Midbrain (tissue), 1 donor: ENCODE data around the gene CENPE.
"Not testable (repeated sequence)": the region's sequence is repeated elsewhere in the genome, so short reads cannot be mapped to it uniquely, and the experiment has no call there.

ENCODE experiments used
- DNase-seq: peaks from one replicate; lab custom pipeline; 2025; lab: John Stamatoyannopoulos, UW

Gene CENPE, protein sequence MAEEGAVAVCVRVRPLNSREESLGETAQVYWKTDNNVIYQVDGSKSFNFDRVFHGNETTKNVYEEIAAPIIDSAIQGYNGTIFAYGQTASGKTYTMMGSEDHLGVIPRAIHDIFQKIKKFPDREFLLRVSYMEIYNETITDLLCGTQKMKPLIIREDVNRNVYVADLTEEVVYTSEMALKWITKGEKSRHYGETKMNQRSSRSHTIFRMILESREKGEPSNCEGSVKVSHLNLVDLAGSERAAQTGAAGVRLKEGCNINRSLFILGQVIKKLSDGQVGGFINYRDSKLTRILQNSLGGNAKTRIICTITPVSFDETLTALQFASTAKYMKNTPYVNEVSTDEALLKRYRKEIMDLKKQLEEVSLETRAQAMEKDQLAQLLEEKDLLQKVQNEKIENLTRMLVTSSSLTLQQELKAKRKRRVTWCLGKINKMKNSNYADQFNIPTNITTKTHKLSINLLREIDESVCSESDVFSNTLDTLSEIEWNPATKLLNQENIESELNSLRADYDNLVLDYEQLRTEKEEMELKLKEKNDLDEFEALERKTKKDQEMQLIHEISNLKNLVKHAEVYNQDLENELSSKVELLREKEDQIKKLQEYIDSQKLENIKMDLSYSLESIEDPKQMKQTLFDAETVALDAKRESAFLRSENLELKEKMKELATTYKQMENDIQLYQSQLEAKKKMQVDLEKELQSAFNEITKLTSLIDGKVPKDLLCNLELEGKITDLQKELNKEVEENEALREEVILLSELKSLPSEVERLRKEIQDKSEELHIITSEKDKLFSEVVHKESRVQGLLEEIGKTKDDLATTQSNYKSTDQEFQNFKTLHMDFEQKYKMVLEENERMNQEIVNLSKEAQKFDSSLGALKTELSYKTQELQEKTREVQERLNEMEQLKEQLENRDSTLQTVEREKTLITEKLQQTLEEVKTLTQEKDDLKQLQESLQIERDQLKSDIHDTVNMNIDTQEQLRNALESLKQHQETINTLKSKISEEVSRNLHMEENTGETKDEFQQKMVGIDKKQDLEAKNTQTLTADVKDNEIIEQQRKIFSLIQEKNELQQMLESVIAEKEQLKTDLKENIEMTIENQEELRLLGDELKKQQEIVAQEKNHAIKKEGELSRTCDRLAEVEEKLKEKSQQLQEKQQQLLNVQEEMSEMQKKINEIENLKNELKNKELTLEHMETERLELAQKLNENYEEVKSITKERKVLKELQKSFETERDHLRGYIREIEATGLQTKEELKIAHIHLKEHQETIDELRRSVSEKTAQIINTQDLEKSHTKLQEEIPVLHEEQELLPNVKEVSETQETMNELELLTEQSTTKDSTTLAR (N-terminal part only)

DNA sequence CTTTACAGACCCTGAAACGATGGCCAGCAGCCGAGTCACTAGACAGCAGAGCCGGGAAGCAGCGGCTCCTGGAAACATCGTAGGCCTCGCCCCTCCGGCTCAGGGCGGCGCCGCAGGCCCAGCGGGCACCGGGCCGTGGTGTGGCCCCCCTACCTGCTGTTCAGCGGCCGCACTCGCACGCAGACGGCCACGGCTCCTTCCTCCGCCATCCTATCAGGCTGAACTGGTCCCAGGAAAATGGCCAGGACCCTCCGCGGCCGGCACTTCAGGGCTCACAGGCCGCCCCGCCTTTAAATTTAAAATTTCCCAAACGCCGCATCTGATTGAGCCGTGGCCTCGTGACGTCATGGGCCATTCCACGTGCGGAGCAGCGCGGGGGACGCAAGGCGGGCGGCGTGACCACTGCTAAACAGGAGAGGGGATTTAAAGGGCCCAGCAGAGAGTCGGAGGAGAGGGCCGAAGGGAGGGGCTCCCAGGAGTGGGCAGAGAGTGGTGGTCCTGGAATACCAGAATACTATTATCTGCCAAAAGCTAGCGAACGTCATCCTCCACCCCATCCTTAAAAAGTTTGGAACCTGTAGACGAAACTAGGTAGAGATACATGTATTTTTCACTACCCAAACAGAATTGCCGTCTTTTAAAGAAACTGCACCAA lies at the start of gene CENPE:
Gene CENPE (minus strand): TSS at position 233 of the 655 bp plus-strand sequence. CDS start 24 bp downstream, at position 209.
- peak; percentile 83 for DNase-seq

DNA sequence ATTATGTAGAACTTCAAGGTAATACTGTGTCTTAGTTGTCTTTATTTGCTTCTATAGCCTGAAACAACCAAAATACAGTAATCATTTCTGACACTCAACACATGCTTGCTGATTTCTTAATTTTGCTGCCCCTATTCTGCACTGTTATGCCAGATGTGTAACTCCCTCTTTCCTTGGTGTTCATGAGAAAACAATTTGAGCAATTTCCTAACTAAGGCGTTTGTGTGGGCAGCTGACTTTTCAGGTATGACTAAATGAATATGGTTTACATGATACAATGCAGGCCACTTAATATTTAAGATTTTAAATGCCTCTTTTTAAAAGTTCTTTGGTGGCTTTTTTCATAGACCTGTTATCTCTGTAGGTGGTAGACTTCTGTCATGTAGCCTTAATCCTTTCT lies 46.1 kb upstream of the CENPE start:
- DNase-seq = no peak

DNA sequence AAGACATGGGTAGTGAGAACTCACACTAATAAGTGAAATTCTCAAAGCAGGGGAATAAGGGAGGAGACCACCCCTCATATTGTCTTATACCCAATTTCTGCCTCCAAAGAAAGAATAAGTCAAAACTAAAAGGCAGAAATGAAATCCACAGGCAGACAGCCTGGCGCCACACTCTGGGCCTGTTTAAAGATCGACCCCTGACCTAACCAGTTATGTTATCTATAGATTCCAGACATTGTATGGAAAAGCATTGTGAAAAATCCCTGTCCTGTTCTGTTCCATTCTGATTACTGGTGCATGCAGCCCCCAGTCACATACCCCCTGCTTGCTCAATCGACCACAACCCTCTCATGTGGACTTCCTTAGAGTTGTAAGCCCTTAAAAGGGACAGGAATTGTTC lies 32.8 kb upstream of the CENPE start:
- not testable (repeated sequence) for DNase-seq

DNA sequence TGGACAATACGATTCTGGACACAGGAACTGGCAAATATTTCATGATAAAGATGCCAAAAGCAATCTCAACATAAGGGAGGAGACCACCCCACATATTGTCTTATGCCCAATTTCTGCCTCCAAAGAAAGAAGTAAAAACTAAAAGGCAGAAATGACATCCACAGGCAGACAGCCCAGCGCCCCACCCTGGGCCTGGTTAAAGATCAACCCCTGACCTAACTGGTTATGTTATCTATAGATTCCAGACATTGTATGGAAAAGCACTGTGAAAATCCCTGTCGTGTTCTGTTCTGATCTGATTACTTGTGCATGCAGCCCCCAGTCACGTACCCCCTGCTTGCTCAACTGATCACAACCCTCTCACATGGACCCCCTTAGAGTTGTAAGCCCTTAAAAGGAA lies 25.4 kb upstream of the CENPE start:
- DNase-seq = not testable (repeated sequence)

DNA sequence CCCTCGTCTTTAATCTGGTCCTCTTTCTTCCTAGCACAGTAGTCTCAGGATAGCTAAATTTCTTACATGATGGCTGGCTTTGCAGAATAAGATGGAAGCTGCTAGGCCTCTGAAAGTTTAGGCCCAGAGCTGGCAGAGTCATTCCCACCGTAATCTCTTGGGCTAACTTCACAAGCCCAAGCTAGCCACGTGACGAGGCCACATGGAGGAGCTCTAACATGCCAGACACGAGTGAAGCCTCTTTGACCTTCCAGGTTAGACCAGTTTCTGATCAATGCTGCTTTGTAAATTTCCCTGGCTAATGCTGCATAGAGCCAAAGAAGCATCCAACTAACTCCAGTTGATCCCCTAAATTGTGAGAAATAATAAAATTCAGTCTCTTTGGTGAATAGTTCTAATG lies 9.5 kb upstream of the CENPE start:
- DNase-seq = no peak

DNA sequence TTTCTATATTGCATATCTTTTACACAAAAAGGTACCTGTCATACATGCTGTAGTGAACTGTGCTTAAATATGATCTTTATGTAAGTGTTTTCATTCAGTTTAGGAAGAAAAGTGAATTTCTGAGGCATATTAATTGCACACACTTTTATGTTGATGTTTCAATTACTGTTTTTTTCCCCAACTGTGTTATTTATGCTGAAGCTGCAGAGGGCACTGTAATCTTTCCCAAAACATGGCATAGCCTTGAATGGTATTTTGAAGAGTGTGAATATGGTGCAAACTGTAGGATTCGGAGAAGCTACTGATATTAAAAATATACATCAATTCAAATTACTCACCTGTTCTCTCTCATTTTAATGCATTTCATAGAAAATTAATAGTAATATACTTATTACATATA lies 6.0 kb upstream of the CENPE start:
- DNase-seq = peak; percentile 36

DNA sequence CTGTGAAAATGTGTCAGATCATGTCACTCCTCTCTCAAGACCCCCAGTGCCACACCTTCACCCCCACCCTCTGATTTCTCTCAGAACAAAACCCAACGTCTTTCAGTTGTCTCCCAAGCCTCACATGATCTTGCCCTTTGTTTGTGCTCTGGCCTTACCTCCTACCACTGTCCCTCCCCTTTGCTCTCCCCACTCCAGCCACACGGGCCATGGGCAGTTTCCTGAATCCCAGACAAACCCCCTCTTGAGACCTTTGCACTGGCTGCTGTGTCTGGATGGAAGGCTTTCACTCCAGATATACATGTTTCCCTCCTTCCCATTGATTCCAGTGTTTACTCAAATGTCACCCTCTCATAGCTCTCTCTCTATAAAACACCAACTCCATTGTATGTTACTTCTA lies 3.6 kb upstream of the CENPE start:
- DNase-seq = no peak

DNA sequence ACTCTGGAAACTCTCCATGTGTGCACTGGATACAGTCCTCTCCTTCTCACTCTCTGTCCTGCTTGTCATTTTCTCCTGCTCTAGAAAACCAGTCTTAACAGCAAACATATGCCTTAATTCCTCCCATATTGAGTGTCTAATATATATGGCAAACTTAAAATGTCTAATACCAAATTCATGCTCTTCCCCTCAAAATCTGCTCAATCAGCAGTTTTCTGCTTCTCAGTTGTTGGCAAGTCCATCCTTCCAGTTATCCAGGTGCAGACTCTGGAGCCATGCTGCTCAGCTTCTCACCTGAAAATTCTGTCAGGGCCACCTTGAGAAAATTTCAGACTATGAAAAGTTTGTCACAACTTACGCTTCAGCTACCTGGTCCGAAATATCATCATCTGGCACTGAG lies 3.1 kb upstream of the CENPE start:
- DNase-seq = no peak

DNA sequence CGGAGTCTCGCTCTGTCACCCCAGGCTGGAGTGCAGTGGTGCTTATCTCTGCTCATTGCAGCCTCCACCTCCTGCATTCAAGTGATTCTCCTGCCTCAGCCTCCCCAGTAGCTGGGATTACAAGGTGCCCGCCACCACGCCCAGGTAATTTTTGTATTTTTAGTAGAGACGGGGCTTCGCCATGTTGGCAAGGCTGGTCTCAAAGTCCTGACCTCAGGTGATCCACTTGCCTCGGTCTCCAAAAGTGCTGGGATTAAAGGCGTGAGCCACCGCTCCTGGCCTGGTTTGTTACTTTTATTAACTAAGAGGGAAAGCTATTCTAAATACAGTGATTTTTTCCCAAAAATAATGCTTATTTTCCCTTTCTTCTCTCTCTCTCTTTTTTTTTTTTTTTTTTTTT lies 866 bp upstream of the CENPE start:
- DNase-seq = no peak

DNA sequence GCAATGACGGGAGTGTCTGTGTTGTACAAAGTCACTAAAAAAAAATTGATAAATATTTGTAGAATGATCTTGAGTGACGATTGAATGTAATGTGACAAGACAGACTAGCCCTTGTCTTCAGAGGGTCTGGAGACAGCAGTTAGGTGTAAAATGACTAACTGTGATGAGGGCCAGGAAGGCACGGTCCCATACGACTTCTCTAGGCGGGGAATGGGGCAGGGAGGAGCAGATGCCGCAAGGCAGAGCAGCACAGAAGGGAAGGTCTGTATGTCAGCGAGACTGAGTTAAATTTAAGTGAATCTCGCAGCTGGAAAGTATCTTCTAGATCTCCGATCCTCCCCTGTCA lies 405 bp downstream of the CENPE start:
- DNase-seq = no peak

DNA sequence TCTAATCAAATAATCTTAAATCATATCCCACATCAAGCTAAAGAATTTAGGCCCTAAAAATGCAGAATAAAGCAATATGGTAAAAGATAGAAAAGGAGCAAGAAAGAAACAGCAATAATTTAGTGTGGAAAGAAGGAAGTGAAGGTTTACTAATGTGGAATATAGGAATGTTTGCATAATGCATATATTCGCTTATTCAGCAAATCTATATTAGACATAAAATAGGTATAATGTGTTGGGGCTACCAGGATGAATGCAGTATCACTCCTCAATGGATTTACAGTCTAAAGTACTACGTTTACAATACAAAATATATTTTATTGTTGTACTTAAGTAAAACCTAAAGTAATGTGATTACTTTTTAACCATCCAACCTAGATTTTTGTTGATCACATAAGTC lies 4.7 kb downstream of the CENPE start:
- no peak for DNase-seq

DNA sequence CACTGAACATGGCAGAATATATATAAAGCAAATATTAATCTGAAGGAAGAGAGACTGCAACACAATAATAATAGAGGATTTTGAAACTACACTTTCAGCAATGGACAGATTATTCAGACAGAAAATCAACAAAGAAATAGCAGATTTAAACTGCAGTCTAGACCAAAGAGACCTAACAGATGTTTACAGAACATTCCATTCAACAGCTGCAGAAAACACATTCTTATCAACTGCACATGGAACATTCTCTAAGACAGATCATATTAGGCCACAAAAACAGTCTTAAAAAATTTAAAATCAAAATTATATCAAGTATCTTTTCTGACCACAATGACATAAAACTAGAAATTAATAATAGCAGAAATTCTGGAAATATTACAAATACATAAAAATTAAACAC lies 27.1 kb downstream of the CENPE start:
- DNase-seq = no peak

DNA sequence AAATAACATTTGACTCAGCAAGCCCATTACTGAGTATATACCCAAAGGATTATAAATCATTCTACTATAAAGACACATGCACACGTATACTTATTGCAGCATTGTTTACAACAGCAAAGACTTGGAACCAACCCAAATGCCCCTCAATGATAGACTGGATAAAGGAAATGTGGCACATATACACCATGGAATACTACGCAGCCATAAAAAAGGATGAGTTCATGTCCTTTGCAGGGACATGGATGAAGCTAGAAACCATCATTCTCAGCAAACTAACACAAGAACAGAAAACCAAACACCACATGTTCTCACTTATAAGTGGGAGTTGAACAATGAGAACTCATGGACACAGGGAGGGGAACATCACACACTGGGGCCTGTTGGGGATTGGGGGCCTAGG lies 28.4 kb downstream of the CENPE start:
- not testable (repeated sequence) for DNase-seq

DNA sequence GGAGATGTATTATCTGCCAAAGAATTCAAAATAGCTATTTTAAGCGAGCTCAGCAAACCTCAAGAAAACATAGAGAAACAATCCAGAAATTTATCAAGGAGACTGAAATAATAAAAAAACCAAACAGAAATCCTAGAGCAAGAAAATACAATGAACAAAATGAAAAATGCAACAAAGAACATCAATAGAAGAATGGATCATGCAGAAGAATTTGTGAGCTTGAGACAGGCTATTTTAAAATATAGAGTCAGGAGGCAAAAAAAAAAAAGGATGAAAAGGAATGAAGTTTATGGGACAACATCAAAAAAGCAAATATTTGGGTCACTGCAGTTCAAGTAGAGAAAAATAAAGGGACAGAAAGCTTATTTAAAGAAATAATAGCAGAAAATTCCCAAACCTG lies 29.1 kb downstream of the CENPE start:
- no peak for DNase-seq

DNA sequence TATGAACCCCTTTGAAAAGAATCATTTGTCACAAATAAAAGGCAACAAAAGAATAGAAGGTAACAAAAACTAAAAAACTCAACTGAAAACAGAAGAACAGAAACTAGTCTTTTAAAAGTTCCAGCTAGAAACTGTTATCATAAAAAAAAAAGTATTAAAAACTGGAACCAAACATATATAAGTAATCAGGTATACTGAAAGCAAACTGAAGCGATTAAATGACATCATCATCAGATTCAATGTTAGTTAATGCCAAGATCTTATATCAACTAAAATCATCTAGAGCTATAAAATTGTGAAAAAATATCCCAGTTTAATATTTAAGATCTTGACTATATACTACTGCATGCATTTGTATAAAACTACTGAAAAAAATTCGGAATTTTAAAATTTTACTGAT lies 36.0 kb downstream of the CENPE start:
- DNase-seq = no peak

DNA sequence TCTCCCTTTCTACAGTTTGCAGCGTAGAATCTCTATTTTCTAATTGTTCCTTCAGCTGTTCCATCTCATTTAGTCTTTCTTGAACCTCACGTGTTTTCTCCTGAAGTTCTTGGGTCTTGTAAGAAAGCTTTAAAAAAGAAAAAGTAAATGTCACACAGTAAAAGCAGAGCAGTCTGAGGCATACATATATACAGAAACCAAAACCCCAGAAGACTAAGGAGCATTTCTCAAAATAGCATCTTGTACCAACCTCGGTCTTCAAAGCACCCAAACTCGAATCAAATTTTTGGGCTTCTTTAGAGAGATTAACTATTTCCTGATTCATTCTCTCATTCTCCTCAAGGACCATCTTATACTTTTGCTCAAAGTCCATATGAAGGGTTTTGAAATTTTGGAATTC lies 39.4 kb downstream of the CENPE start:
- no peak for DNase-seq

DNA sequence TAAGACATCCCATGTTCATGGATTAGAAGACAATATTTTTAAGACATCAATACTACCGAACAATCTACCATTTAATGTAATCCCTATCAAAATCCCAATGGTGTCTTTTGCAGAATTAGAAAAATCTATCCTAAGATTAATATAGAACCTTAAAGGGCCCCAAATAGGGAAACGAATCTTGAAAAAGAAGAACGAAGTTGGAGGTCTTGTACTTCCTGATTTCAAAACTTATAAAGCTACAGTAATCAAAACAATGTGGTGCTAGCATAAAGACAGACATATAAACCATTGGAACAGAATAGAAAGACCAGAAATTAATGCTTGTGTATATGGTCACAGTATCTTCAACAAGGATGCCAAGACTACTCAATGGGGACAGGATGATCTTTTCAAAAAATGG lies 42.0 kb downstream of the CENPE start:
- no peak for DNase-seq

DNA sequence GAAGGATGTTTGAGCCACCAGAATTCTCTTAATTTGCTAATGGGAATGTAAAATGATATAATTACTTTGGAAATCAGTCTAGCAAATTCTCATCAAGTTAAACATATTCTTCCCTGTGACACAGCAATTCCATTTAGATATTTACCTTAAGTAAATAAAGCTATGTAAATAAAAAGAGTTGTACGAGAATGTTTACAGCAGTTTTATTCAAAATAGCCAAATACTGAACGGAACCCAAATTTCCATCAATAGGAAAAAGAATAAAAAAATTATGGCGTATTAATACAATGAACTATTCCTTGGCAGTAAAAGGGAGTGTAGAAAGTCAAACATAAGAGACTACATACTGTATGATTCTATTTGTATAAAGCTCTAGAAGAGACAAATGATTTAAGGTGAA lies 45.8 kb downstream of the CENPE start:
- no peak for DNase-seq

DNA sequence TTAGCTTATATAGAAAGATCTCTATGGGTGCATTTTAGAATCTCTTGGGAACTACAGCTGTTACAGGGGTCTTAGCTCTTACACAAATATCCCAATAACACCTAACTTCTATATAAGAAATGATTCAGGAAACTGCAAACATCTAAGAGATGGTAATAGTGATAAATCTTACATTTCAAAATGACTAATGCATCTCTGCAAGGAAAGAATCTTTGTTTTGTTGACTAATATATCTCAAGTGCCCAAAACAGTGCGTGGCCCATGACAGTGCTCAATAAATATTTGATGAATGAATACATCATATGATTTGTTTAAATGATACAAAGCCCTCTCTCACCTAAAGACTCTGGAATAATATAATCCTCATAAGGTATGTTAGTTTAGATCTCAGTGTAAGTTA lies 47.5 kb downstream of the CENPE start:
- no peak for DNase-seq

DNA sequence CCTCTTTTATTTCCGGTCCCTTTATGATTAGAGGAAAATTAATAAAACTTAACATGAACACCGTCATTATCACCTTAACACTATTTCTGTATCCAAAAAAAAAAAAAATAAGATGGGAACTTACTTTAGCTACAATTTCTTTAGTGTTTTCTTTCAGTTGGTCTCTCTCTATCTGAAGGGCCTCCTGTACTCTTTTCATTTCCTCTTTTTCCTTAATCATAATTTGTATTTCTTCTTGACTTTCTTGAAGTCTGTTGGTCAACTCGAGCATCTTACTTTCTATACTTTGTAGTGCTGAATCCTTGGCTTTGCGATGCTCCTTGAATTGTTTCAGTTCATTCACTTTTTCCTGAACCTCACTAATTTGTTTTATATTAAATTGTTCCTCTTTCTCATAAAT lies 53.2 kb downstream of the CENPE start:
- no peak for DNase-seq

DNA sequence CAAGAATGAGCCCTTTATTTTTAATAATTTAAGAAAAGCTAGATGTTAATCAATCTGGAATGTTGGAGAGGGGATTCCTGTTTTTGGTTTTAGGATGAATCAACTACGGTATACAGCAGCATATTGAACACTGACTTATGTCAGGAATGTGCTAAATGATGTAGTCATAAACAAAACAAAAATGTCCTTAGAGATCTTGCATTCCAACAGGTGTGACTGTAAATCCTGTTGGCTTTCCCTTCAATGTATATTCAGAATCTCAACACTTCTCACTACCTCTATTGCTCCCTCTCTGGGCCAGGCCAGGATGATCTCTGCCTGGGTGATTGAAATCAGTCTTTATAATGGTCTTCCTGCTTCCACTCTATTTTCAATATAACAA lies 60.7 kb downstream of the CENPE start:
- DNase-seq = no peak
